ENCODE results near the gene HNRNPAB. TPM values are rescaled to one million over a fixed set of nuclear protein-coding genes. Genes with fewer than 3 reads are reported as not detected.

Gene HNRNPAB
- total and polyA plus RNA-seq, 9 of the 15 experiments (the other 6 are each of a cell fraction or from before 2014, with no cell fraction given): 34.6 to 425 (median 236) TPM

DNA sequence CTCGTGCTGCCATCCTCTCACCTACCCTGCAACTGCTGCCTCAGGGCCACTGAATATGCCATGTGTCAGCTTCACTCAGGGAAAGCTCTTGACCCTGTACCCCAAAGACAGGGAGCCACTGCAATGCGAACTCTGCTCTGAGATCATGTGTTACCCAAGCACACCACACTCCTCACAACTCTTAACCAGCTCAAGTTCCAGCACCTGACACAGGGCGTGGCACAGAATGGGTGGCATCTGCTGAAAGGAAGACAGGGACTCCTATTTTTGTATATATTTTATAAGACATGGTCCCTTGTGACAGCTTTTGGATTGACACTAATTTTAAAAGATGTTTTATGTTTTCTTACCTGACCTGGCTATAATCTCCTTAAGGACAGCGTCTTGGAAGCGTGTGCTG is 17.5 kb downstream of the HNRNPAB start (continued):
- TF ChIP-seq, protein P1, sequence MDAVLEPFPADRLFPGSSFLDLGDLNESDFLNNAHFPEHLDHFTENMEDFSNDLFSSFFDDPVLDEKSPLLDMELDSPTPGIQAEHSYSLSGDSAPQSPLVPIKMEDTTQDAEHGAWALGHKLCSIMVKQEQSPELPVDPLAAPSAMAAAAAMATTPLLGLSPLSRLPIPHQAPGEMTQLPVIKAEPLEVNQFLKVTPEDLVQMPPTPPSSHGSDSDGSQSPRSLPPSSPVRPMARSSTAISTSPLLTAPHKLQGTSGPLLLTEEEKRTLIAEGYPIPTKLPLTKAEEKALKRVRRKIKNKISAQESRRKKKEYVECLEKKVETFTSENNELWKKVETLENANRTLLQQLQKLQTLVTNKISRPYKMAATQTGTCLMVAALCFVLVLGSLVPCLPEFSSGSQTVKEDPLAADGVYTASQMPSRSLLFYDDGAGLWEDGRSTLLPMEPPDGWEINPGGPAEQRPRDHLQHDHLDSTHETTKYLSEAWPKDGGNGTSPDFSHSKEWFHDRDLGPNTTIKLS (IDR thresholded peaks at IDR 0.05; ENCODE audit: borderline replicate concordance, low read depth): no peak

- Histone ChIP-seq H3K27ac (ENCODE audit: extremely low read depth, low read depth, low read length) (no peak overlapping the region), H3K4me3 (no peak overlapping the region), H3K27me3 (ENCODE audit: control insufficient read depth in 2 of 2, insufficient read depth in 2 of 2, low read length in 2 of 2) (no peaks in the 10 kb centered on the region), H2AFZ (ENCODE audit: low read depth, low read length) (no peak overlapping the region), H3K4me1 (replicated peaks in 1 of 2; ENCODE audit: control insufficient read depth in 2 of 2, insufficient read depth in 2 of 2, low read length in 2 of 2) (peaks cover 7 to 20% of the 10 kb centered on the region in 2 experiments; a peak in 3 of 5 replicates), H3K4me2 (ENCODE audit: insufficient read depth, low read length) (no peak overlapping the region), H3K9ac (ENCODE audit: insufficient read depth in 1 of 2, low read depth in 2 of 2, low read length in 2 of 2) (peak overlapping the region in 1 of 2 experiments; percentile 41; a peak in 1 of 4 replicates), H3K9me3 (replicated peaks; ENCODE audit: control insufficient read depth, insufficient read depth, low read depth, low read length) (no peaks in the 10 kb centered on the region), H3K36me3 (ENCODE audit: control insufficient read depth, insufficient read depth, low read length) (peaks cover 73% of the 10 kb centered on the region; the same call in 2 of the 3 replicates), H3K9me1 (ENCODE audit: control insufficient read depth, insufficient read depth, low read length) (peaks cover 5% of the 10 kb centered on the region), H4K20me1 (replicated peaks; ENCODE audit: control insufficient read depth, insufficient read depth, low read length) (peaks cover 9% of the 10 kb centered on the region), H3K79me2 (ENCODE audit: control insufficient read depth, insufficient read depth, low read length) (no peaks in the 10 kb centered on the region)
- FAIRE-seq (no peak), ATAC-seq (no peak), DNase-seq (ENCODE audit: extremely low read depth in 1 of 4, low spot score in 3 of 4) (no peak)
- no TSS peak for BruUV-seq (replicated peaks)
- in situ Hi-C loops (cut with MboI) (no loop called here), intact Hi-C loops (cut with micrococcal nuclease) (no loop called here)
- ChIA-PET CTCF (ENCODE audit: low intra/inter-chr PET ratio) (no interaction called here), POLR2A (interaction anchor here (2.2 to 13.2 kb wide), 2 partner anchors 9 to 11 kb away, joined by 14 to 162 read pairs; partner anchors contain the start of gene PHYKPL)
- TF ChIP-seq RBFOX2 (IDR thresholded peaks at IDR 0.05; ENCODE audit: low read depth, low read length) (peak; percentile 33; the same call in 1 of the 2 replicates), POLR2G (IDR thresholded peaks at IDR 0.05; ENCODE audit: low read depth, low read length) (peak; percentile 77)
- TF ChIP-seq, protein P2, sequence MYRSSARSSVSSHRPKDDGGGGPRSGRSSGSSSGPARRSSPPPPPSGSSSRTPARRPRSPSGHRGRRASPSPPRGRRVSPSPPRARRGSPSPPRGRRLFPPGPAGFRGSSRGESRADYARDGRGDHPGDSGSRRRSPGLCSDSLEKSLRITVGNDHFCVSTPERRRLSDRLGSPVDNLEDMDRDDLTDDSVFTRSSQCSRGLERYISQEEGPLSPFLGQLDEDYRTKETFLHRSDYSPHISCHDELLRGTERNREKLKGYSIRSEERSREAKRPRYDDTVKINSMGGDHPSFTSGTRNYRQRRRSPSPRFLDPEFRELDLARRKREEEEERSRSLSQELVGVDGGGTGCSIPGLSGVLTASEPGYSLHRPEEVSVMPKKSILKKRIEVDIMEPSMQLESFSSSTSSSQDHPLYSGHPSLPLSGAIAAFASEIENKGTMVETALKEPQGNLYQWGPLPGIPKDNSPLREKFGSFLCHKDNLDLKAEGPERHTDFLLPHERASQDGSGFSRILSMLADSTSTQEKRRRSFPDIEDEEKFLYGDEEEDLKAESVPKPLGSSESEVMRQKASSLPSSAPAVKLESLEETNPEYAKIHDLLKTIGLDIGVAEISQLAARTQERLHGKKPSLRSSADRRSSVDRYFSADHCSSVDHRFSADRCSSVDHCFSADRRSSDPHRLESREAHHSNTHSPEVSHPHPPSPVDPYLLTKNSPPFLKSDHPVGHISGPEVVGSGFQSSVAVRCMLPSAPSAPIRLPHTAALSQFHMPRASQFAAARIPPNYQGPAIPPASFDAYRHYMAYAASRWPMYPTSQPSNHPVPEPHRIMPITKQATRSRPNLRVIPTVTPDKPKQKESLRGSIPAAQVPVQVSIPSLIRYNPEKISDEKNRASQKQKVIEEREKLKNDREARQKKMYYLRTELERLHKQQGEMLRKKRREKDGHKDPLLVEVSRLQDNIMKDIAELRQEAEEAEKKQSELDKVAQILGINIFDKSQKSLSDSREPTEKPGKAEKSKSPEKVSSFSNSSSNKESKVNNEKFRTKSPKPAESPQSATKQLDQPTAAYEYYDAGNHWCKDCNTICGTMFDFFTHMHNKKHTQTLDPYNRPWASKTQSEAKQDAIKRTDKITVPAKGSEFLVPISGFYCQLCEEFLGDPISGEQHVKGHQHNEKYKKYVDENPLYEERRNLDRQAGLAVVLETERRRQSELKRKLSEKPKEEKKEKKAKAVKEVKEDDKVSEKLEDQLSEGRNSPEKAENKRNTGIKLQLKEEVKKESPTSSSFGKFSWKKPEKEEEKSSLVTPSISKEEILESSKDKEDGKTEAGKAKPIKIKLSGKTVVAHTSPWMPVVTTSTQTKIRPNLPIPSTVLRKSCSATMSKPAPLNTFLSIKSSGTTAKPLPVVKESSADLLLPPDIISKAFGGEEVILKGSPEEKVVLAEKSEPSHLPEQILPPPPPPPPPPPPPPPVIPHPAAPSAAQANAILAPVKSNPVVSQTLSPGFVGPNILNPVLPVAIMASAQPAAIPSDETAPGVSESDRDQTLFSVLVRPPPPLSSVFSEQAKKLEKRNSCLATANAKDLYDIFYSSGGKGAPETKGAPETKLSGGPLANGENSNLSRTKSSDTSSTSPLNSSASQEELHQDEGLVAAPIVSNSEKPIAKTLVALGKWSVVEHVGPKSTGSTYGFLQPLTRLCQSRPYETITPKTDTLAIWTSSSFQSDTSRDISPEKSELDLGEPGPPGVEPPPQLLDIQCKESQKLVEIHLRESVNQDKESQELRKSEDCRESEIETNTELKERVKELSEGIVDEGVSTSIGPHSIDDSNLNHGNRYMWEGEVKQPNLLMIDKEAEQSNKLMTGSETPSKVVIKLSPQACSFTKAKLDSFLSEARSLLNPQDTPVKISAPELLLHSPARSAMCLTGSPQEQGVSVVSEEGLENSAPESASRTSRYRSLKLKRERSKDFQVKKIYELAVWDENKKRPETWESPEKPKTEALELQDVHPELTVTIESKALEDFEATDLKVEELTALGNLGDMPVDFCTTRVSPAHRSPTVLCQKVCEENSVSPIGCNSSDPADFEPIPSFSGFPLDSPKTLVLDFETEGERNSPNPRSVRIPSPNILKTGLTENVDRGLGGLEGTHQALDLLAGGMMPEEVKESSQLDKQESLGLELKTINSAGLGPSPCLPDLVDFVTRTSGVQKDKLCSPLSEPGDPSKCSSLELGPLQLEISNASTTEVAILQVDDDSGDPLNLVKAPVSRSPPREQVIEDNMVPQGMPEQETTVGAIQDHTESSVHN (IDR thresholded peaks at IDR 0.05; ENCODE audit: borderline replicate concordance in 1 of 2, low read depth in 1 of 2): no peak
- 92% methylated on average over 15 of the region's 15 CpGs for WGBS (ENCODE audit: insufficient coverage, low coverage, missing lambda C conversion rate)
These were observed 18.0 kb downstream of the HNRNPAB start for GRCh38 chr5:178222292-178222691.

Data from K562 (cell line).